Neural cell (in vitro differentiated cells): ENCODE data around the gene GSK3B.
"Not testable (repeated sequence)": the region's sequence is repeated elsewhere in the genome, so short reads cannot be mapped to it uniquely, and the experiment has no call there.

Source experiments
- EZH2 ChIP-seq: fragments of 200-600, 300-800 bp; shearing (Covaris generic), sonication (generic); IDR thresholded peaks from 2 replicates; pipeline ENCODE4 v1.6.1; 2014; ENCODE audit warnings: antibody characterized with exemption, low read length, borderline replicate concordance, mild to moderate bottlenecking; ENCODE audit not compliant: insufficient read depth, poor library complexity, severe bottlenecking
- MXI1 ChIP-seq: fragments of 450-650 bp; conservative IDR thresholded peaks from 2 replicates; pipeline ENCODE4 v1.6.1; 2014; ENCODE audit warnings: antibody characterized with exemption, mild to moderate bottlenecking; ENCODE audit not compliant: poor library complexity, severe bottlenecking

GRCh38 chr3:120004008-120004498 lies 90.2 kb downstream of the GSK3B start:
- peak; percentile 41 for TF ChIP-seq MXI1
- not testable (repeated sequence) for TF ChIP-seq EZH2
